Measurements from ENCODE around the gene RTL10. TPM values are rescaled to one million over a fixed set of nuclear protein-coding genes. Genes with fewer than 3 reads are reported as not detected.
A peak's percentile ranks its signal among the peaks of the same experiment; 100 is the strongest.

RTL10 gene
- total and polyA plus RNA-seq, 10 of the 15 experiments (the other 5 are each of a cell fraction or from before 2014, with no cell fraction given), result 5.3 to 18.1 (median 10.3) TPM

- TF ChIP-seq, protein P1, sequence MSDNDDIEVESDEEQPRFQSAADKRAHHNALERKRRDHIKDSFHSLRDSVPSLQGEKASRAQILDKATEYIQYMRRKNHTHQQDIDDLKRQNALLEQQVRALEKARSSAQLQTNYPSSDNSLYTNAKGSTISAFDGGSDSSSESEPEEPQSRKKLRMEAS (IDR thresholded peaks at IDR 0.05; ENCODE audit: low read depth, low read length), result peak; percentile 89
- TF ChIP-seq ZNF24 (IDR thresholded peaks at IDR 0.05) (no peak), USF1 (IDR thresholded peaks at IDR 0.05; ENCODE audit: borderline replicate concordance, extremely low read length, insufficient read depth, low read depth, low read length) (no peak), BHLHE40 (IDR thresholded peaks at IDR 0.05; ENCODE audit: borderline replicate concordance in 1 of 2, low read depth in 2 of 2, low read length in 1 of 2) (peak; percentile 12 to 87; a peak in 2 of 4 replicates), POLR2A (IDR thresholded peaks at IDR 0.05; ENCODE audit: low read depth, low read length) (peak; percentile 96), MXI1 (IDR thresholded peaks at IDR 0.05; ENCODE audit: low read depth, low read length) (peak; percentile 87), KDM1A (IDR thresholded peaks at IDR 0.05; ENCODE audit: borderline replicate concordance) (no peak), ZBTB4 (CRISPR knock-in tag; IDR thresholded peaks at IDR 0.05) (0 out of 2 replicates have a peak, but pooled peaks have one; percentile 31), POU2F2 (IDR thresholded peaks at IDR 0.05; ENCODE audit: borderline replicate concordance, low read depth, low read length) (peak; percentile 53; the same call in 2 of the 3 replicates), EGR1 (IDR thresholded peaks at IDR 0.05; ENCODE audit: borderline replicate concordance in 1 of 2, low read depth in 2 of 2, low read length in 2 of 2) (peak in 1 of 2 experiments; percentile 97; a peak in 1 of 3 replicates), ZNF384 (IDR thresholded peaks at IDR 0.05; ENCODE audit: borderline replicate concordance, low read depth, low read length) (no peak), ZNF687 (IDR thresholded peaks at IDR 0.05) (peak; percentile 92), ZNF622 (IDR thresholded peaks at IDR 0.05) (no peak), CREB1 (IDR thresholded peaks at IDR 0.05; ENCODE audit: low read depth) (no peak)
- TF ChIP-seq, protein P2, sequence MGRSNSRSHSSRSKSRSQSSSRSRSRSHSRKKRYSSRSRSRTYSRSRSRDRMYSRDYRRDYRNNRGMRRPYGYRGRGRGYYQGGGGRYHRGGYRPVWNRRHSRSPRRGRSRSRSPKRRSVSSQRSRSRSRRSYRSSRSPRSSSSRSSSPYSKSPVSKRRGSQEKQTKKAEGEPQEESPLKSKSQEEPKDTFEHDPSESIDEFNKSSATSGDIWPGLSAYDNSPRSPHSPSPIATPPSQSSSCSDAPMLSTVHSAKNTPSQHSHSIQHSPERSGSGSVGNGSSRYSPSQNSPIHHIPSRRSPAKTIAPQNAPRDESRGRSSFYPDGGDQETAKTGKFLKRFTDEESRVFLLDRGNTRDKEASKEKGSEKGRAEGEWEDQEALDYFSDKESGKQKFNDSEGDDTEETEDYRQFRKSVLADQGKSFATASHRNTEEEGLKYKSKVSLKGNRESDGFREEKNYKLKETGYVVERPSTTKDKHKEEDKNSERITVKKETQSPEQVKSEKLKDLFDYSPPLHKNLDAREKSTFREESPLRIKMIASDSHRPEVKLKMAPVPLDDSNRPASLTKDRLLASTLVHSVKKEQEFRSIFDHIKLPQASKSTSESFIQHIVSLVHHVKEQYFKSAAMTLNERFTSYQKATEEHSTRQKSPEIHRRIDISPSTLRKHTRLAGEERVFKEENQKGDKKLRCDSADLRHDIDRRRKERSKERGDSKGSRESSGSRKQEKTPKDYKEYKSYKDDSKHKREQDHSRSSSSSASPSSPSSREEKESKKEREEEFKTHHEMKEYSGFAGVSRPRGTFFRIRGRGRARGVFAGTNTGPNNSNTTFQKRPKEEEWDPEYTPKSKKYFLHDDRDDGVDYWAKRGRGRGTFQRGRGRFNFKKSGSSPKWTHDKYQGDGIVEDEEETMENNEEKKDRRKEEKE (IDR thresholded peaks at IDR 0.05), result no peak
These were observed at the start of gene RTL10, which contains the start of gene GNB1L (continued) for GRCh38 chr22:19854778-19855503.
